HL-60 (cell line): Measurements from ENCODE around the gene SLC31A2.

Source experiments
- DNase-seq, 2 experiments: peaks; one replicate each; pipeline ENCODE4 v3.0.0-alpha.2; 2010 to 2020; ENCODE audit warnings: low read depth in 1 of 2, low spot score in 1 of 2
- H3K27ac ChIP-seq: fragments of 250-450 bp; sonication (Bioruptor Pico); replicated peaks from 2 replicates; pipeline ENCODE4 v1.5.1; 2020; ENCODE audit warnings: mild to moderate bottlenecking, moderate library complexity
- H3K27me3 ChIP-seq: fragments of 250-450 bp; sonication (Bioruptor Pico); 2 replicates; pipeline ENCODE4 v1.5.1; 2021; ENCODE audit warnings: mild to moderate bottlenecking, moderate library complexity; ENCODE audit not compliant: insufficient read depth, poor library complexity, severe bottlenecking
- H3K4me3 ChIP-seq: replicated peaks from 2 replicates; pipeline ENCODE4 v1.5.1; 2011; ENCODE audit warnings: mild to moderate bottlenecking, control low read depth, low read length; ENCODE audit not compliant: insufficient read depth
- CTCF ChIP-seq: IDR thresholded peaks from one replicate; pipeline ENCODE4 v1.5.1; 2011; ENCODE audit warnings: low read length, control low read depth, inconsistent platforms; ENCODE audit not compliant: insufficient read depth
- GABPA ChIP-seq: IDR thresholded peaks from 2 replicates; pipeline ENCODE4 v1.6.1; 2012; ENCODE audit warnings: low read depth
- POLR2AphosphoS5 ChIP-seq: IDR thresholded peaks from 2 replicates; pipeline ENCODE4 v1.6.1; 2012; ENCODE audit warnings: low read depth
- REST ChIP-seq: IDR thresholded peaks from 2 replicates; pipeline ENCODE4 v1.6.1; 2012; ENCODE audit warnings: low read depth; ENCODE audit not compliant: insufficient replicate concordance
- SPI1 ChIP-seq: IDR thresholded peaks from 2 replicates; pipeline ENCODE4 v1.6.1; 2012; ENCODE audit warnings: low read depth, mild to moderate bottlenecking, borderline replicate concordance

SLC31A2 gene

GRCh38 chr9:113137196-113138168 lies 13.3 kb upstream of the SLC31A2 start:
- no peak overlapping the region for H3K27ac ChIP-seq
- no peak for TF ChIP-seq GABPA
- TF ChIP-seq SPI1: no peak
- no peak for TF ChIP-seq POLR2AphosphoS5
- TF ChIP-seq REST: no peak
- TF ChIP-seq CTCF: no peak
- H3K4me3 ChIP-seq: no peak overlapping the region
- DNase-seq: no peak
- H3K27me3 ChIP-seq: no peaks in the 10 kb centered on the region

- H3K4me3 ChIP-seq: no peak overlapping the region
- no peak for DNase-seq
- H3K27ac ChIP-seq: no peak overlapping the region
- H3K27me3 ChIP-seq: no peaks in the 10 kb centered on the region
- TF ChIP-seq REST (no peak), SPI1 (no peak), GABPA (no peak), CTCF (no peak)
Observed at GRCh38 chr9:113138760-113139159, 12.0 kb upstream of the SLC31A2 start.

GRCh38 chr9:113139225-113139829 lies 11.5 kb upstream of the SLC31A2 start:
- TF ChIP-seq SPI1: no peak
- no peak for TF ChIP-seq REST
- no peak for TF ChIP-seq GABPA
- TF ChIP-seq POLR2AphosphoS5: no peak
- no peak for TF ChIP-seq CTCF
- no peak for DNase-seq
- Histone ChIP-seq H3K4me3 (no peak overlapping the region), H3K27me3 (no peaks in the 10 kb centered on the region), H3K27ac (no peak overlapping the region)
